Measurements from ENCODE around the gene ZNF324. TPM values are rescaled to one million over a fixed set of nuclear protein-coding genes. Genes with fewer than 3 reads are reported as not detected.

Gene ZNF324
- total and polyA plus RNA-seq, 2 of the 13 experiments (the other 11 are each of a cell fraction or from before 2014, with no cell fraction given) = 1.1 to 4.7 TPM

GRCh38 chr19:58499021-58499927, 32.4 kb downstream of the ZNF324 start (continued):
- TF ChIP-seq HINFP (CRISPR knock-in tag; IDR thresholded peaks at IDR 0.05; ENCODE audit: low read depth) (peak; percentile 88), ZNF512B (CRISPR knock-in tag; IDR thresholded peaks at IDR 0.05; ENCODE audit: borderline replicate concordance) (no peak), ZNF451 (CRISPR knock-in tag; IDR thresholded peaks at IDR 0.05) (peak; percentile 41; the same call in 1 of the 2 replicates), PREB (CRISPR knock-in tag; IDR thresholded peaks at IDR 0.05) (no peak), TOE1 (CRISPR knock-in tag; IDR thresholded peaks at IDR 0.05) (no peak), ARHGAP35 (CRISPR knock-in tag; IDR thresholded peaks at IDR 0.05; ENCODE audit: borderline replicate concordance) (no peak; the same call in 1 of the 2 replicates), AKNA (CRISPR knock-in tag; IDR thresholded peaks at IDR 0.05; ENCODE audit: borderline replicate concordance) (no peak), TFE3 (CRISPR knock-in tag; IDR thresholded peaks at IDR 0.05) (no peak), ZNF331 (CRISPR knock-in tag; IDR thresholded peaks at IDR 0.05) (peak; percentile 85), ZBTB39 (CRISPR knock-in tag; IDR thresholded peaks at IDR 0.05) (peak; percentile 89), GZF1 (CRISPR knock-in tag; IDR thresholded peaks at IDR 0.05) (no peak), ATAD3A (CRISPR knock-in tag; IDR thresholded peaks at IDR 0.05) (no peak)
